Upper lobe of left lung (tissue), 4 donors: ENCODE data around the gene SH3RF1.

Experiments
- CTCF ChIP-seq, 6 experiments: fragments of 450-650 bp in 4 of 6; fragments of 200-600 bp in 2 of 6; sonication (generic) in 2 of 6; IDR thresholded peaks; one replicate each; pipeline ENCODE4 v1.5.1; 2016 to 2019; ENCODE audit warnings: antibody characterized with exemption in 6 of 6
- EP300 ChIP-seq, 4 donors: sonication (generic); formaldehyde crosslinking; IDR thresholded peaks; one replicate each; pipeline ENCODE4 v1.5.1; 2017; ENCODE audit warnings: antibody characterized with exemption in 4 of 4, control low read depth in 2 of 4
- POLR2A ChIP-seq, 4 donors: fragments of 450-650 bp; IDR thresholded peaks; one replicate each; pipeline ENCODE4 v1.5.1; 2016 to 2017; ENCODE audit warnings: antibody characterized with exemption in 4 of 4, mild to moderate bottlenecking in 2 of 4
- POLR2AphosphoS5 ChIP-seq, 2 donors: sonication (generic); formaldehyde crosslinking; IDR thresholded peaks; one replicate each; pipeline ENCODE4 v1.5.1; 2017; ENCODE audit warnings: antibody characterized with exemption in 2 of 2

- TF ChIP-seq CTCF (IDR thresholded peaks at IDR 0.05) (no peak), EP300 (IDR thresholded peaks at IDR 0.05) (no peak), POLR2A (IDR thresholded peaks at IDR 0.05) (no peak), POLR2AphosphoS5 (IDR thresholded peaks at IDR 0.05) (no peak)
These were observed 17.6 kb downstream of the SH3RF1 start for GRCh38 chr4:169253113-169253671.
